WTC11 (cell line): ENCODE results near the gene LCN12.

Experiments used
- TF ChIP-seq, protein P1 (sequence below): fragments of 200-600 bp; IDR thresholded peaks from 2 replicates; pipeline ENCODE4 v1.8.0; 2022; ENCODE audit warnings: antibody characterized with exemption
- TF ChIP-seq, protein P2 (sequence below): sonication (generic); formaldehyde crosslinking; IDR thresholded peaks from 2 replicates; pipeline ENCODE4 v1.8.0; 2023; ENCODE audit warnings: missing genetic modification reagents

DNA sequence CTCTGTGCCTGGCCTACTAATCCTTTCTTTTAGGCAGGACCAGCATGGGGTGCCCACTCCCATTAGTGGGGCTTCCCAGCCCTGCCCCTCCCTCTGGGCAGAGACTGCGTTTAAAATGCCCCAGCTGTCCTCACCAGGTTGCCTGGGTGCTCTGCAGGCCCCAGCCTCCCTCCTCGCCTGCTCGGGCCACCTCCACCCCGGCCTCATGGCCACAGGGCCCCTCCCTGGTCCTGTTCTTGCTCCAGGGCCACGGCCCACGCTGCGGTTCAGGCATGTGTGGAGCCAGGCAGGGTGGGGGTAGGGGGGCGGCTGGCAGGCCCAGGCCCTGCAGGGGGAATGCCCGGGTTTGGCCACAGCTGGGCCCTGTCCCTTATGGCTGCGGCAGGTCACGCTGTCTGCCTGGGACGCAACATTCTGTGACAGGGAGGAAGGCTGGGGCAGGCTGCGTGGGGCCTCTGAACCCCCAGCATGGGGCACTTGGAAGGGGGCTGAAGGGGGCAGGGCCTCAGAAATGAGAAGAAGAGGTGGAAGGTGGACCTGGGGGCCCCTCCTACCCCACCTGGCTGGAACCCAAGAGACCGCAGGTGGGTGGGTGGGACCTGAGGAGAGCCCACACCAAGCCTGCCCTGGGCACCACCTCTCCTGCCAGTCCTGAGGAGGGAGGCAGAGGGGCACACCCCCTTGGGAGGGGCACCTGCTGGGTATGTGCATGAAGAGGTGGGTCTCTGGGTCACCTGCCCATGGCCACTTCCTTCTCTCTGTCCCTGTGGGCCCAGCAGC is at the start of gene LCN12:
- TF ChIP-seq, protein P1, sequence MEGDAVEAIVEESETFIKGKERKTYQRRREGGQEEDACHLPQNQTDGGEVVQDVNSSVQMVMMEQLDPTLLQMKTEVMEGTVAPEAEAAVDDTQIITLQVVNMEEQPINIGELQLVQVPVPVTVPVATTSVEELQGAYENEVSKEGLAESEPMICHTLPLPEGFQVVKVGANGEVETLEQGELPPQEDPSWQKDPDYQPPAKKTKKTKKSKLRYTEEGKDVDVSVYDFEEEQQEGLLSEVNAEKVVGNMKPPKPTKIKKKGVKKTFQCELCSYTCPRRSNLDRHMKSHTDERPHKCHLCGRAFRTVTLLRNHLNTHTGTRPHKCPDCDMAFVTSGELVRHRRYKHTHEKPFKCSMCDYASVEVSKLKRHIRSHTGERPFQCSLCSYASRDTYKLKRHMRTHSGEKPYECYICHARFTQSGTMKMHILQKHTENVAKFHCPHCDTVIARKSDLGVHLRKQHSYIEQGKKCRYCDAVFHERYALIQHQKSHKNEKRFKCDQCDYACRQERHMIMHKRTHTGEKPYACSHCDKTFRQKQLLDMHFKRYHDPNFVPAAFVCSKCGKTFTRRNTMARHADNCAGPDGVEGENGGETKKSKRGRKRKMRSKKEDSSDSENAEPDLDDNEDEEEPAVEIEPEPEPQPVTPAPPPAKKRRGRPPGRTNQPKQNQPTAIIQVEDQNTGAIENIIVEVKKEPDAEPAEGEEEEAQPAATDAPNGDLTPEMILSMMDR: no peak
- TF ChIP-seq, protein P2, sequence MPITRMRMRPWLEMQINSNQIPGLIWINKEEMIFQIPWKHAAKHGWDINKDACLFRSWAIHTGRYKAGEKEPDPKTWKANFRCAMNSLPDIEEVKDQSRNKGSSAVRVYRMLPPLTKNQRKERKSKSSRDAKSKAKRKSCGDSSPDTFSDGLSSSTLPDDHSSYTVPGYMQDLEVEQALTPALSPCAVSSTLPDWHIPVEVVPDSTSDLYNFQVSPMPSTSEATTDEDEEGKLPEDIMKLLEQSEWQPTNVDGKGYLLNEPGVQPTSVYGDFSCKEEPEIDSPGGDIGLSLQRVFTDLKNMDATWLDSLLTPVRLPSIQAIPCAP (CRISPR knock-in tag): no peak
